Measurements from ENCODE around the gene ATG4D. TPM values are rescaled to one million over a fixed set of nuclear protein-coding genes. Genes with fewer than 3 reads are reported as not detected.

The ATG4D gene
- polyA plus RNA-seq, 1 of the 3 experiments (the other 2 are of a cell fraction) = 22.6 TPM

- TF ChIP-seq EZH2phosphoT487 (IDR thresholded peaks at IDR 0.05; ENCODE audit: borderline replicate concordance, low read depth) (no peak), MXI1 (IDR thresholded peaks at IDR 0.05; ENCODE audit: low read depth, low read length) (no peak; the same call in 1 of the 2 replicates), FOSL2 (IDR thresholded peaks at IDR 0.05; ENCODE audit: borderline replicate concordance, low read depth) (peak; percentile 64; the same call in 1 of the 2 replicates), SIN3A (IDR thresholded peaks at IDR 0.05; ENCODE audit: borderline replicate concordance, low read depth, low read length) (peak; percentile 76; the same call in 1 of the 2 replicates), POLR2AphosphoS5 (IDR thresholded peaks at IDR 0.05; ENCODE audit: low read depth, low read length) (peak; percentile 47; the same call in 1 of the 2 replicates), ELF1 (IDR thresholded peaks at IDR 0.05) (no peak), NRF1 (IDR thresholded peaks at IDR 0.05; ENCODE audit: low read depth, low read length) (peak; percentile 67), TCF12 (IDR thresholded peaks at IDR 0.05) (peak; percentile 41; the same call in 1 of the 2 replicates)
- TF ChIP-seq, protein P1, sequence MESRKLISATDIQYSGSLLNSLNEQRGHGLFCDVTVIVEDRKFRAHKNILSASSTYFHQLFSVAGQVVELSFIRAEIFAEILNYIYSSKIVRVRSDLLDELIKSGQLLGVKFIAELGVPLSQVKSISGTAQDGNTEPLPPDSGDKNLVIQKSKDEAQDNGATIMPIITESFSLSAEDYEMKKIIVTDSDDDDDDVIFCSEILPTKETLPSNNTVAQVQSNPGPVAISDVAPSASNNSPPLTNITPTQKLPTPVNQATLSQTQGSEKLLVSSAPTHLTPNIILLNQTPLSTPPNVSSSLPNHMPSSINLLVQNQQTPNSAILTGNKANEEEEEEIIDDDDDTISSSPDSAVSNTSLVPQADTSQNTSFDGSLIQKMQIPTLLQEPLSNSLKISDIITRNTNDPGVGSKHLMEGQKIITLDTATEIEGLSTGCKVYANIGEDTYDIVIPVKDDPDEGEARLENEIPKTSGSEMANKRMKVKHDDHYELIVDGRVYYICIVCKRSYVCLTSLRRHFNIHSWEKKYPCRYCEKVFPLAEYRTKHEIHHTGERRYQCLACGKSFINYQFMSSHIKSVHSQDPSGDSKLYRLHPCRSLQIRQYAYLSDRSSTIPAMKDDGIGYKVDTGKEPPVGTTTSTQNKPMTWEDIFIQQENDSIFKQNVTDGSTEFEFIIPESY (IDR thresholded peaks at IDR 0.05; ENCODE audit: borderline replicate concordance, low read depth) = no peak
- TF ChIP-seq, protein P2, sequence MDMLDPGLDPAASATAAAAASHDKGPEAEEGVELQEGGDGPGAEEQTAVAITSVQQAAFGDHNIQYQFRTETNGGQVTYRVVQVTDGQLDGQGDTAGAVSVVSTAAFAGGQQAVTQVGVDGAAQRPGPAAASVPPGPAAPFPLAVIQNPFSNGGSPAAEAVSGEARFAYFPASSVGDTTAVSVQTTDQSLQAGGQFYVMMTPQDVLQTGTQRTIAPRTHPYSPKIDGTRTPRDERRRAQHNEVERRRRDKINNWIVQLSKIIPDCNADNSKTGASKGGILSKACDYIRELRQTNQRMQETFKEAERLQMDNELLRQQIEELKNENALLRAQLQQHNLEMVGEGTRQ (IDR thresholded peaks at IDR 0.05; ENCODE audit: borderline replicate concordance, low read depth, low read length) = no peak
These were observed 41.1 kb upstream of the ATG4D start (continued) for GRCh38 chr19:10502524-10503001.

GRCh38 chr19:10503002-10503789, 40.5 kb upstream of the ATG4D start, which contains the start of gene KEAP1:
TSS of gene KEAP1 (minus strand) at chr19:10503356. CDS start at chr19:10500033, 3,323 bp downstream.
- Histone ChIP-seq H3K27ac (ENCODE audit: low read depth in 2 of 2, low read length in 1 of 2) (peak within 1 kb of the TSS; percentile 92 to 94), H3K36me3 (replicated peaks in 1 of 2; ENCODE audit: control insufficient read depth in 1 of 2, insufficient read depth in 2 of 2, low read length in 1 of 2) (peaks cover 8 to 16% of the 10 kb centered on the region in 2 experiments), H3K4me3 (ENCODE audit: low read depth in 2 of 2, low read length in 1 of 2) (peak within 1 kb of the TSS; percentile 66 to 88), H3F3A (replicated peaks; ENCODE audit: insufficient read depth) (peaks cover 11% of the 10 kb centered on the region), H3K4me1 (ENCODE audit: control insufficient read depth in 1 of 2, insufficient read depth in 2 of 2, low read depth in 1 of 2, low read length in 1 of 2) (peaks cover 3 to 4% of the 10 kb centered on the region in 2 experiments; a peak in 1 of 4 replicates), H3K27me3 (ENCODE audit: insufficient read depth) (no peaks in the 10 kb centered on the region), H3K79me2 (ENCODE audit: insufficient read depth) (peaks cover 43% of the 10 kb centered on the region), H3K4me2 (peak within 1 kb of the TSS; percentile 83), H2AFZ (ENCODE audit: low read depth) (peak within 1 kb of the TSS; percentile 95), H3K9me2 (no peaks in the 10 kb centered on the region), H3K9ac (peak within 1 kb of the TSS; percentile 99), H3K9me3 (no peaks in the 10 kb centered on the region), H4K20me1 (ENCODE audit: insufficient read depth) (no peaks in the 10 kb centered on the region)
- 36% methylated on average over 31 of the region's 73 CpGs for WGBS (ENCODE audit: low lambda C conversion rate)
- peak; percentile 84 for DNase-seq
- POLR2A ChIA-PET = interaction anchor here (0.6 to 0.7 kb wide), 4 partner anchors 45 to 918 kb away, joined by 3 read pairs; no protein-coding TSS in a partner anchor
- CTCF ChIA-PET = interaction anchor here (1.6 kb wide), 1 partner anchor 39 kb away, joined by 5 read pairs; no protein-coding TSS in a partner anchor
- TF ChIP-seq, protein P3, sequence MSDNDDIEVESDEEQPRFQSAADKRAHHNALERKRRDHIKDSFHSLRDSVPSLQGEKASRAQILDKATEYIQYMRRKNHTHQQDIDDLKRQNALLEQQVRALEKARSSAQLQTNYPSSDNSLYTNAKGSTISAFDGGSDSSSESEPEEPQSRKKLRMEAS (IDR thresholded peaks at IDR 0.05; ENCODE audit: low read depth) = no peak; the same call in 1 of the 2 replicates
- TF ChIP-seq FOXM1 (IDR thresholded peaks at IDR 0.05; ENCODE audit: low read depth) (no peak), RCOR1 (IDR thresholded peaks at IDR 0.05; ENCODE audit: low read length) (no peak), GABPA (IDR thresholded peaks at IDR 0.05; ENCODE audit: low read depth) (no peak), EZH2phosphoT487 (IDR thresholded peaks at IDR 0.05; ENCODE audit: borderline replicate concordance, low read depth) (no peak), JUND (IDR thresholded peaks at IDR 0.05) (no peak), MXI1 (IDR thresholded peaks at IDR 0.05; ENCODE audit: low read depth, low read length) (no peak), RAD21 (IDR thresholded peaks at IDR 0.05; ENCODE audit: low read length) (no peak), FOSL2 (IDR thresholded peaks at IDR 0.05; ENCODE audit: borderline replicate concordance, low read depth) (no peak), YY1 (IDR thresholded peaks at IDR 0.05; ENCODE audit: low read depth) (no peak), NRF1 (IDR thresholded peaks at IDR 0.05; ENCODE audit: low read depth, low read length) (no peak), CTCF (IDR thresholded peaks at IDR 0.05) (no peak), NFIC (IDR thresholded peaks at IDR 0.05; ENCODE audit: borderline replicate concordance) (no peak), TEAD4 (IDR thresholded peaks at IDR 0.05; ENCODE audit: borderline replicate concordance, insufficient read depth) (no peak)
- TF ChIP-seq, protein P4, sequence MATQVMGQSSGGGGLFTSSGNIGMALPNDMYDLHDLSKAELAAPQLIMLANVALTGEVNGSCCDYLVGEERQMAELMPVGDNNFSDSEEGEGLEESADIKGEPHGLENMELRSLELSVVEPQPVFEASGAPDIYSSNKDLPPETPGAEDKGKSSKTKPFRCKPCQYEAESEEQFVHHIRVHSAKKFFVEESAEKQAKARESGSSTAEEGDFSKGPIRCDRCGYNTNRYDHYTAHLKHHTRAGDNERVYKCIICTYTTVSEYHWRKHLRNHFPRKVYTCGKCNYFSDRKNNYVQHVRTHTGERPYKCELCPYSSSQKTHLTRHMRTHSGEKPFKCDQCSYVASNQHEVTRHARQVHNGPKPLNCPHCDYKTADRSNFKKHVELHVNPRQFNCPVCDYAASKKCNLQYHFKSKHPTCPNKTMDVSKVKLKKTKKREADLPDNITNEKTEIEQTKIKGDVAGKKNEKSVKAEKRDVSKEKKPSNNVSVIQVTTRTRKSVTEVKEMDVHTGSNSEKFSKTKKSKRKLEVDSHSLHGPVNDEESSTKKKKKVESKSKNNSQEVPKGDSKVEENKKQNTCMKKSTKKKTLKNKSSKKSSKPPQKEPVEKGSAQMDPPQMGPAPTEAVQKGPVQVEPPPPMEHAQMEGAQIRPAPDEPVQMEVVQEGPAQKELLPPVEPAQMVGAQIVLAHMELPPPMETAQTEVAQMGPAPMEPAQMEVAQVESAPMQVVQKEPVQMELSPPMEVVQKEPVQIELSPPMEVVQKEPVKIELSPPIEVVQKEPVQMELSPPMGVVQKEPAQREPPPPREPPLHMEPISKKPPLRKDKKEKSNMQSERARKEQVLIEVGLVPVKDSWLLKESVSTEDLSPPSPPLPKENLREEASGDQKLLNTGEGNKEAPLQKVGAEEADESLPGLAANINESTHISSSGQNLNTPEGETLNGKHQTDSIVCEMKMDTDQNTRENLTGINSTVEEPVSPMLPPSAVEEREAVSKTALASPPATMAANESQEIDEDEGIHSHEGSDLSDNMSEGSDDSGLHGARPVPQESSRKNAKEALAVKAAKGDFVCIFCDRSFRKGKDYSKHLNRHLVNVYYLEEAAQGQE (IDR thresholded peaks at IDR 0.05; ENCODE audit: low read depth, low read length) = no peak

Data from SK-N-SH (cell line).